Right ventricle myocardium inferior (tissue), 1 donor: Measurements from ENCODE around the gene CDC25A. TPM values are rescaled to one million over a fixed set of nuclear protein-coding genes. Genes with fewer than 3 reads are reported as not detected.
A peak's percentile ranks its signal among the peaks of the same experiment; 100 is the strongest.
"Not testable (repeated sequence)": the region's sequence is repeated elsewhere in the genome, so short reads cannot be mapped to it uniquely, and the experiment has no call there.

Source experiments
- ATAC-seq: fragments of 200-7000 bp; cut with Tn5 transposase; one replicate; pipeline ENCODE4 v1.9.1; 2020; ENCODE audit warnings: mild to moderate bottlenecking, moderate library complexity
- DNase-seq: peaks from one replicate; pipeline ENCODE4 v3.0.0; 2021; ENCODE audit errors: missing footprints
- intact Hi-C: fragments of 100-400 bp; cut with DNase I; formaldehyde crosslinking; loops from one replicate; pipeline ENCODE4 v1.11.0; 2022
- microRNA-seq: library from miRNA; unstranded; fragments of <30 nt; microRNA quantifications from one replicate; pipeline ENCODE4 v1.2.0, GENCODE V29; 2020
- total RNA-seq: library from RNA; stranded (reverse); fragmentation: NEBNext Ultra II Directional; extraction: Animal tissue kit (Norgen Biotek cat#: 25700); gene quantifications from one replicate; pipeline ENCODE4 v1.2.1, GENCODE V29; 2021
- donor health status: DM: no; HTN: yes; CAD: no; lungs with severe emphysema.

The CDC25A gene
- total RNA-seq, 1 donor from 2014 or later = 1.1 TPM

DNA sequence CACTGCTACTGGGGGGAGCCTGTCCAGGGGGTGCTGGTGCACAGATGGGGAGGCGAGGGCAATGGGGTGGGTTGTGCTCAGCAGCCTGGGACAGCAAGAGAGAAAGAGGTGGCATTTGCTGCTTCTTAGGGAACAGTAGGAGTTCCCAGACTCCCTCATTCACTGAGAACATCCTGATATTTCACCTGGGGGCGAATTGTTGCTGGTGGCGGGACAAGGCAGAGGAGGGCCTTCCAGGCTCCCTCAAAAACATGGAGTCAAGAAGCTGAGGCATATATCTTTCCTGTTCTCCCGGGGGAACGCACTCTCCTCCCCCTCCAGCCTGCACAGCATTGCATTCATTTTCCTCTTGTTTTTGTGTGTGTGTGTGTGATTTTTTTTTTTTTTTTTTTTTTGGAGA lies 65.7 kb downstream of the CDC25A start:
- DNase-seq (no peak), ATAC-seq (no peak)
- intact Hi-C loops = no loop called here

DNA sequence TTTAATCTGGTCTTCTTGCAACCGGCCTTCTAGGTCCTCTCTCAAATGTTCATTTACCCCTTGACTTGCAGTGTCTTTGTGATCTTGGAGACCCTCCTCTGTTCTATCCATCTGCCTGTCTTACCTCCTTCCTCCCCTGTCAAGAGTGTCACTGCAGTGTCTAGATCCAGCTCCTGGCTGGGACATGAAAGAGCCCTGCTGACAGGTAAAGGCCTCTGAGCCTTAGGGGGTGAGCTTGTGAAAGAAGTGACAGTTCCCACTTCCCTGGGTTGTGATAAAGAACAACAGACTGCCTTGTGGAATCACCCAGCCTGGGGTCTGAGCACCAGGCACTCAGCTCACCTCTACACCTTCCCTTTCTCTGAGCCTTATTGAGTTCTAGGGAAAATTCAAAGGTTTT lies 68.0 kb downstream of the CDC25A start:
- ATAC-seq (no peak), DNase-seq (no peak)
- intact Hi-C loops = no loop called here

DNA sequence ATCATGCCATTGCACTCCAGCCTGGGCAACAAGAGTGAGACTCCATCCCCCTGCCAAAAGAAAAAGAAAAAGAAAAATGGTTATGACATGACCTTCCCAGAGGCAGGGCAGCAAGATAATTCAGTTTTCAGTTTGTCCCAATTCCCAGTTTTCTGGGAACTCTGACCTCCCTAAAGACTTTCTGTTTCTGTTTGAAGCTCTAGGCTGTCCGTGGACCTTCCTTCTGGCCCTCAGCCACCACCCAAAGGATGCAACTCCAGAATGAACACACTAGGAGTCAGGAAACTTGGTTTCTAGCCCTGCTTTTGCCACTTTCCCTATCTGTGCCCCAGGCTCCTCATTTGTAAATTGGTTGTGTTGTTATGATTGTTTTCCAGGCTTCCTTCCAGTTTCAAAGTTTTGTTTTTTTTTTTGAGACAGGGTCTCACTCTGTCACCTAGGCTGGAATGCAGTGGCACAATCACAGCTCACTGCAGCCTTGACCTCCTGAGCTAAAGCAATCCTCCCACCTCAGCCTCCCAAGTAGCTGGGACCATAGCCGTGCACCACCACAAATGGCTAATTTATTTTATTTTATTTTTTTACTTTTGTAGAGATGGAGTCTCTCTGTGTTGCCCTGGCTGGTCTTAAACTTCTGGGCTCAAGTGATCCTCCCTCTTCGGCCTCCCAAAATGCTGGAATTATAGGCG lies 68.6 kb downstream of the CDC25A start:
- intact Hi-C loops = no loop called here
- peak; percentile 84 for ATAC-seq
- peak; percentile 79 for DNase-seq

DNA sequence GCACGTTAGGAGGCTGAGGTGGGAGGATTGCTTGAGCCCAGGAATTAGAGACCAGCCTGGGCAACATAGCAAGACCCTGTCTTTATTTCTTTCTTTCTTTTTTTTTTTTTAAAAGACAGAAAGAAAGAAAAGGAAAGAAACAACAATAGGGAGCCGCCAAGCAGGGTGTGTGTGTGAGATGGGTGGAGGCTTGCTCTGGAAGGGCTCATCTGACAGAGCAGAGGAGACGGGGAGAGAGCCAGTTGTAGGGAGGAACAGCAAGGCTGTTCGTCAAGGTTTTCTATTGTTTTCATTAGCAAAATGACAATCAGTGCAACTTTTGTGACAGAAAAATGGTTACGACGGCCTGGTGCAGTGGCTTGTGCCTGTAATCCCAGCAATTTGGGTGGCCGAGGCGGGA lies 69.3 kb downstream of the CDC25A start:
- intact Hi-C loops = no loop called here
- DNase-seq (no peak), ATAC-seq (no peak)

DNA sequence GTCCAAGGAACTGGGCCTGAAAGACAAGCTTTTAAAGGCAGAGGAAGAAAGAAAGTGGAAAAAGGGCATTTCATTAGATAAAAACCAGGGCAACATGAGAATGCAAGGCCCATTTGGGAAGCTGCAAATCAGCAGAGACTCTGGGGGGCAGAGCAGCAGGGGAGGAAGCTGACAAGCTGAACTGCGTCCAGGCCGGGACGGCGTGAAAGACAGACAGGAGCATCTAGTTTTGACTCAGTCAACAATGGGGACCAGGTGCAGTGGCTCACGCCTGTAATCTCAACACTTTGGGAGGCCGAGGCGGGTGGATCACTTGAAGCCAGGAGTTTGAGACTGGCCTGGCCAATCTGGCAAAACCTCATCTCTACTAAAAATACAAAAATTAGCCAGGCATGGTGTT lies 69.9 kb downstream of the CDC25A start:
- DNase-seq (no peak), ATAC-seq (peak; percentile 33)
- intact Hi-C loops = no loop called here

DNA sequence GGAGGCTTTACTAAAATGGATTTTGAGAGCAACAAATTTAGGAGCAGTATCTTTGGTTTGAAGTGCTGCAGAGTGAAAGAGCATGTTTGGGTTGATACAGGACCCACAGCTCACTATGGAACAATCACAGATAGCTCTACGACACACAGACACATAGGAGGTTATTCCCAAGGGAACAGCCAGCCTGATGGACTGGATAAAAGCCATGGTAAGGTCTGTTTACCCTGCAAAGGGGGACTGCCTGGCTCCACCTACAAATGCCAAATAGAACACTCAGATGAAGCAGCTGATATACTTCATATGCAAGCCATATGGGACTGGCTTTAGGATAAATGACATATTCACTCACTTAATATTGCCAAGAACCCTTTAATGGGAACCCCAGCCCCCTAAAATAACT lies 75.4 kb downstream of the CDC25A start:
- DNase-seq (no peak), ATAC-seq (no peak)
- intact Hi-C loops = no loop called here

DNA sequence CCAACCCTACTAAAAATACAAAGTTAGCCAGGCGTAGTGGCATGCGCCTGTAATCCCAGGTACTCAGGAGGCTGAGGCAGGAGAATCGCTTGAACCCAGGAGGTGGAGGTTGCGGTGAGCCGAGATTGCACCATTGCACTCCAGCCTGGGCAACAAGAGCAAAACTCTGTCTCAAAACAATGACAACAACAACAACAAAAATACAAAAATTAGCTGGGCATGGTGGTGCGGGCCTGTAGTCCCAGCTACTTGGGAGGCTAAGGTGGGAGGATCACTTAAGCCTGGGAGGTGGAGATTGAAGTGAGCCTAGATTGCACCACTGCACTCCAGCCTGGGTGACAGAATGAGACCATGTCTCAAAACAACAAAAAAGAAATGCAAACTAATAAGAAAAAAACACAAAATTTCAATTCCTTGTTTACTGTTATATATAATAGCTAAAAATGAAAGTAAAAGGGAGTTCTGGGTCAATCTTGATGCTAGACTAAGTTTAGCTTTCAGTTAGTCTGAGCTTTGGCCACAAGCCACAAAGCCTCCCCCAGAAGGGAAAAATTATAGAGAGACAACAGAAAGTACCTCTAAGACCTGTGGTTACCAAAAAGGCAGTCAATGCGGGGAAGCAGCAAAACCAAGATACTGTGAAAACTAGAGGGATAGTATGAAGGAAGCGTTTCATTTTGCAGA lies 76.0 kb downstream of the CDC25A start:
- ATAC-seq, intact Hi-C loops, DNase-seq: not testable (repeated sequence)

DNA sequence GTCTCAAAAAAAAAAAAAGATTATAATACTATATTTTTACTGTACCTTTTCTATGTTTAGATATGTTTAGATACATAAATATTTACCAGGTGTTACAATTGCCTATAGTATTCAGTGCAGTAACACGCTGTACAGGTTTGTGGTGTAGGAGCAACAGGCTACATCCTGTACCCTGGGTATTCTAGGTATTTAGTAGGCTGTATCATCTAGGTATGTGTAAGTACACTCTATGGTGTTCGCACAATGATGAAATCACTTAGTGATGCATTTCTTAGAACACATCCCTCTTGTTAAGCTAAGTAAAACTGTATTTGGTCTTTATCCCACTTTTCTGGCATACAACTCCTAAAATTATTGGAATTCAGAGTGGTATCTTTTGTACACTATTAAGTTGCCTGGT lies 77.8 kb downstream of the CDC25A start:
- intact Hi-C loops = no loop called here
- ATAC-seq (no peak), DNase-seq (no peak)

DNA sequence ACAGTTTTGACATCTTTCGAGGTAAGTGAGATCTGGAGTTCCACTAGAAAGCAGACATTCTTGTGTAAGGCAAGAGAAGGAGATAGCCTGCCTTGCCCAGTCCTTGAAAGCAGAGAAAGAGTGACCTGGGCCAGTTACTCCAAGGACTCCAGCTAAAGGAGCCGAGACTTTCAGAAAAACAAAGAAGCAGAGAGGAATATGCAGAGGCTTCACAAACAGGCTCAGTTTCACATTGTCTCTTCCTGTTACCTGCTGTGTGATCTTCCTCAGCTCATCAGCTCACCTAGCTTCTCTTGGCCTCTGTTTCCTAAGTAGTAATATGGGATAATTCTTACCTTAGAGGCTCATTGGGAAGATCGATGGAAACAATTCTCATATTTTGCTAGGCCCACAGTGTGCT lies 81.0 kb downstream of the CDC25A start:
- ATAC-seq (no peak), DNase-seq (no peak)
- intact Hi-C loops = no loop called here

Small RNAs within 50 kb of the gene (microRNA-seq; reads per million reads assigned to microRNA genes)
- not detected for gene MIR4443

Other genes starting within 250 kb of the CDC25A start
- 520 TPM for gene MAP4, start 172.0 kb downstream of the CDC25A start, total RNA-seq
- 1.5 TPM for gene CAMP, start 35.1 kb upstream of the CDC25A start, total RNA-seq
- gene ZNF589, start 52.7 kb upstream of the CDC25A start, total RNA-seq = 6.2 TPM
- 20.0 TPM for gene NME6, start 113.0 kb upstream of the CDC25A start, total RNA-seq
- not detected for gene SPINK8, start 145.2 kb upstream of the CDC25A start, total RNA-seq
- not detected for gene FBXW12, start 183.8 kb upstream of the CDC25A start, total RNA-seq
- gene PLXNB1, start 241.7 kb upstream of the CDC25A start, total RNA-seq = 45.4 TPM